ENCODE measurements around the gene CAMK1D. TPM values are rescaled to one million over a fixed set of nuclear protein-coding genes. Genes with fewer than 3 reads are reported as not detected.

Gene CAMK1D
- total and polyA plus RNA-seq, 2 of the 8 experiments (the other 6 are each of a cell fraction or from before 2014, with no cell fraction given): 3.5 to 10.6 TPM

GRCh38 chr10:12327074-12327473 is 22.3 kb upstream of the CAMK1D start:
- H3K23me2 ChIP-seq (ENCODE audit: low read depth, low read length): no peaks in the 10 kb centered on the region
- no peak overlapping the region for H3K4ac ChIP-seq (replicated peaks; ENCODE audit: insufficient read length, low read depth, low read length)
- TF ChIP-seq TCF12 (IDR thresholded peaks at IDR 0.05; ENCODE audit: low read depth, low read length): no peak
- no peak for TF ChIP-seq HDAC6 (IDR thresholded peaks at IDR 0.05; ENCODE audit: low read depth, low read length)
- TF ChIP-seq KDM5A (IDR thresholded peaks at IDR 0.05; ENCODE audit: low read length): no peak
- TF ChIP-seq PHF8 (conservative IDR thresholded peaks at IDR 0.05; ENCODE audit: low read depth, low read length): no peak
- no peak for TF ChIP-seq CBX8 (IDR thresholded peaks at IDR 0.05; ENCODE audit: borderline replicate concordance, low read depth, low read length)
- no peak for TF ChIP-seq CTBP2 (IDR thresholded peaks at IDR 0.05; ENCODE audit: borderline replicate concordance, insufficient read depth, insufficient read length, low read length)
- TF ChIP-seq POLR2AphosphoS5 (IDR thresholded peaks at IDR 0.05; ENCODE audit: low read depth, low read length): no peak
- no peak for TF ChIP-seq EP300 (IDR thresholded peaks at IDR 0.05; ENCODE audit: borderline replicate concordance in 1 of 2, low read depth in 2 of 2, low read length in 2 of 2)
- TF ChIP-seq SIX5 (IDR thresholded peaks at IDR 0.05; ENCODE audit: low read depth, low read length): no peak
- no peak for TF ChIP-seq CHD1 (IDR thresholded peaks at IDR 0.05; ENCODE audit: low read depth, low read length)
- no peak for TF ChIP-seq EZH2 (IDR thresholded peaks at IDR 0.05; ENCODE audit: low read depth, low read length, severe bottlenecking)
- no peak for TF ChIP-seq HDAC2 (IDR thresholded peaks at IDR 0.05; ENCODE audit: borderline replicate concordance in 1 of 2, low read depth in 2 of 2, low read length in 2 of 2)
- no peak for TF ChIP-seq JUN (IDR thresholded peaks at IDR 0.05; ENCODE audit: low read depth, low read length)
- H3K23ac ChIP-seq (ENCODE audit: insufficient read length): no peak overlapping the region
- no peaks in the 10 kb centered on the region for H3K79me1 ChIP-seq (ENCODE audit: low read depth, low read length)
- no peaks in the 10 kb centered on the region for H3K4me1 ChIP-seq (replicated peaks in 1 of 4; ENCODE audit: control insufficient read depth in 3 of 4, insufficient read depth in 4 of 4, low read length in 3 of 4)
- H3K4me2 ChIP-seq (ENCODE audit: insufficient read depth in 1 of 2, low read depth in 2 of 2, low read length in 2 of 2): no peak overlapping the region
- no peak overlapping the region for H4K91ac ChIP-seq (replicated peaks; ENCODE audit: insufficient read length, low read length)
- no peaks in the 10 kb centered on the region for H3K9me3 ChIP-seq (ENCODE audit: insufficient read depth in 2 of 2, low read depth in 1 of 2, low read length in 1 of 2)
- no peak overlapping the region for H3K9ac ChIP-seq (replicated peaks in 1 of 4; ENCODE audit: extremely low read depth in 1 of 4, low read depth in 3 of 4, low read length in 3 of 4)
- no peak overlapping the region for H2BK5ac ChIP-seq (ENCODE audit: low read depth, low read length)
- no peak overlapping the region for H3K56ac ChIP-seq (replicated peaks; ENCODE audit: insufficient read length, low read depth, low read length)
- no peak overlapping the region for H4K8ac ChIP-seq (ENCODE audit: extremely low read depth, insufficient read depth, low read length)
- FAIRE-seq (no peak), DNase-seq (ENCODE audit: low read depth in 1 of 2, low spot score in 2 of 2) (no peak)
- H3K18ac ChIP-seq (ENCODE audit: extremely low read depth, low read length): no peak overlapping the region
- WGBS, 2 experiments (ENCODE audit: extremely low coverage in 1 of 2, insufficient coverage in 1 of 2, insufficient read length in 1 of 2, insufficient replicate concordance in 2 of 2, low coverage in 1 of 2, low lambda C conversion rate in 2 of 2, missing lambda C conversion rate in 1 of 2): 89% methylated on average over 3 of the region's 3 CpGs; no CpG with 5 or more reads in 1 of the 2 experiments
- H2BK15ac ChIP-seq (ENCODE audit: low read length): no peak overlapping the region
- ChIA-PET CTCF (ENCODE audit: partially characterized antibody) (interaction anchor here (1.4 kb wide), 1 partner anchor 20 kb away, joined by 4 read pairs; no protein-coding TSS in a partner anchor), POLR2A (ENCODE audit: partially characterized antibody) (interaction anchor here (0.6 kb wide), 1 partner anchor 9 kb away, joined by 4 read pairs; no protein-coding TSS in a partner anchor)
- H3K14ac ChIP-seq (ENCODE audit: insufficient read length): no peak overlapping the region
- no peak overlapping the region for H2AK5ac ChIP-seq (ENCODE audit: low read depth, low read length)
- no peak overlapping the region for H2BK20ac ChIP-seq (ENCODE audit: low read length)
- no peaks in the 10 kb centered on the region for H3K36me3 ChIP-seq (ENCODE audit: control insufficient read depth in 2 of 4, insufficient read depth in 4 of 4, low read length in 3 of 4)
- no peak overlapping the region for H3K4me3 ChIP-seq (ENCODE audit: extremely low read depth in 1 of 4, insufficient read depth in 2 of 4, low read depth in 3 of 4, low read length in 4 of 4)
- H3K79me2 ChIP-seq (ENCODE audit: control insufficient read depth in 1 of 2, insufficient read depth in 2 of 2, low read length in 2 of 2): no peaks in the 10 kb centered on the region
- H2BK120ac ChIP-seq (replicated peaks; ENCODE audit: low read depth, low read length): no peak overlapping the region
- H2BK12ac ChIP-seq (ENCODE audit: low read depth, low read length): no peak overlapping the region
- no peaks in the 10 kb centered on the region for H4K20me1 ChIP-seq (replicated peaks in 1 of 2; ENCODE audit: control insufficient read depth in 1 of 2, insufficient read depth in 2 of 2, low read length in 2 of 2)
- no peak overlapping the region for H4K5ac ChIP-seq (ENCODE audit: insufficient read length, low read depth, low read length)
- no peaks in the 10 kb centered on the region for H3K27me3 ChIP-seq (replicated peaks in 1 of 4; ENCODE audit: control insufficient read depth in 3 of 4, extremely low read depth in 1 of 4, insufficient read depth in 3 of 4, low read length in 3 of 4)
- no peak overlapping the region for H2AFZ ChIP-seq (ENCODE audit: low read length)
- no peak overlapping the region for H3K27ac ChIP-seq (ENCODE audit: low read depth, low read length)

Data from H1 (cell line).